Neural cell (in vitro differentiated cells): ENCODE measurements around the gene PRRG4. TPM values are rescaled to one million over a fixed set of nuclear protein-coding genes. Genes with fewer than 3 reads are reported as not detected.

ENCODE experiments used
- H2AFZ ChIP-seq: fragments of 200-600, 300-800 bp; sonication (generic), shearing (Covaris generic); 2 replicates; pipeline ENCODE4 v1.6.0; 2014; ENCODE audit warnings: low read depth, mild to moderate bottlenecking, antibody characterized with exemption, low read length, moderate library complexity
- H3F3A ChIP-seq: fragments of 200-600 bp; shearing (Covaris generic); 2 replicates; pipeline ENCODE4 v1.6.1; 2016; ENCODE audit warnings: mild to moderate bottlenecking, moderate library complexity, mixed read lengths, antibody characterized with exemption, low read length; ENCODE audit not compliant: insufficient read depth, poor library complexity, severe bottlenecking
- H3K27ac ChIP-seq: fragments of 200-600, 300-800 bp; sonication (generic), shearing (Covaris generic); 2 replicates; pipeline ENCODE4 v1.5.1; 2014; ENCODE audit warnings: mild to moderate bottlenecking, low read length, moderate library complexity
- H3K27me3 ChIP-seq: fragments of 300-800, 200-600 bp; sonication (generic), shearing (Covaris generic); 2 replicates; pipeline ENCODE4 v1.6.0; 2014; ENCODE audit warnings: mild to moderate bottlenecking, low read depth, low read length, moderate library complexity; ENCODE audit not compliant: insufficient read depth
- H3K36me3 ChIP-seq: fragments of 300-800, 200-600 bp; sonication (generic), shearing (Covaris generic); 2 replicates; pipeline ENCODE4 v1.5.1; 2014; ENCODE audit warnings: mild to moderate bottlenecking, antibody characterized with exemption, low read length, moderate library complexity; ENCODE audit not compliant: insufficient read depth
- H3K4me2 ChIP-seq: fragments of 300-800, 200-600 bp; sonication (generic), shearing (Covaris generic); 2 replicates; pipeline ENCODE4 v1.6.0; 2014; ENCODE audit warnings: mild to moderate bottlenecking, low read length
- H3K4me3 ChIP-seq: fragments of 300-800, 200-600 bp; sonication (generic), shearing (Covaris generic); 2 replicates; pipeline ENCODE4 v1.5.1; 2014; ENCODE audit warnings: mild to moderate bottlenecking, low read length, moderate library complexity
- H3K79me2 ChIP-seq: fragments of 200-600 bp; shearing (Covaris generic); replicated peaks from 2 replicates; pipeline ENCODE4 v1.6.0; 2014; ENCODE audit warnings: mild to moderate bottlenecking, low read length, moderate library complexity; ENCODE audit not compliant: insufficient read depth
- H3K9ac ChIP-seq: fragments of 300-800, 200-600 bp; sonication (generic), shearing (Covaris generic); 2 replicates; pipeline ENCODE4 v1.6.1; 2016; ENCODE audit warnings: mild to moderate bottlenecking, low read length, mixed read lengths
- H3K9me2 ChIP-seq: fragments of 200-600 bp; shearing (Covaris generic); 2 replicates; pipeline ENCODE4 v1.6.1; 2016; ENCODE audit warnings: mild to moderate bottlenecking, low read length, mixed read lengths; ENCODE audit not compliant: insufficient read depth
- H3K9me3 ChIP-seq: fragments of 200-600, 300-800 bp; sonication (generic), shearing (Covaris generic); 2 replicates; pipeline ENCODE4 v1.6.1; 2016; ENCODE audit warnings: mild to moderate bottlenecking, mixed run types, low read length, moderate library complexity, mixed read lengths
- H4K20me1 ChIP-seq: fragments of 200-600 bp; shearing (Covaris generic); 2 replicates; pipeline ENCODE4 v1.6.1; 2016; ENCODE audit warnings: mild to moderate bottlenecking, mixed run types; ENCODE audit not compliant: insufficient read depth
- CTCF ChIP-seq: fragments of 450-650 bp; IDR thresholded peaks from 2 replicates; pipeline ENCODE4 v1.5.1; 2014; ENCODE audit warnings: antibody characterized with exemption, mild to moderate bottlenecking, moderate library complexity; ENCODE audit not compliant: poor library complexity, severe bottlenecking
- EP300 ChIP-seq: fragments of 450-650 bp; conservative IDR thresholded peaks from 2 replicates; pipeline ENCODE4 v1.6.1; 2014; ENCODE audit warnings: antibody characterized with exemption, mild to moderate bottlenecking, moderate library complexity; ENCODE audit not compliant: poor library complexity, severe bottlenecking
- EZH2 ChIP-seq: fragments of 200-600, 300-800 bp; shearing (Covaris generic), sonication (generic); IDR thresholded peaks from 2 replicates; pipeline ENCODE4 v1.6.1; 2014; ENCODE audit warnings: antibody characterized with exemption, low read length, borderline replicate concordance, mild to moderate bottlenecking; ENCODE audit not compliant: insufficient read depth, poor library complexity, severe bottlenecking
- MXI1 ChIP-seq: fragments of 450-650 bp; conservative IDR thresholded peaks from 2 replicates; pipeline ENCODE4 v1.6.1; 2014; ENCODE audit warnings: antibody characterized with exemption, mild to moderate bottlenecking; ENCODE audit not compliant: poor library complexity, severe bottlenecking
- POLR2AphosphoS5 ChIP-seq: IDR thresholded peaks from 2 replicates; pipeline ENCODE4 v1.6.1; 2012
- RAD21 ChIP-seq: fragments of 450-650 bp; conservative IDR thresholded peaks from 2 replicates; pipeline ENCODE4 v1.6.1; 2014; ENCODE audit warnings: antibody characterized with exemption, mild to moderate bottlenecking, moderate library complexity
- REST ChIP-seq: IDR thresholded peaks from 2 replicates; pipeline ENCODE4 v1.6.1; 2012; ENCODE audit warnings: borderline replicate concordance
- SMC3 ChIP-seq: fragments of 450-650 bp; conservative IDR thresholded peaks from 2 replicates; pipeline ENCODE4 v1.6.1; 2014; ENCODE audit warnings: antibody characterized with exemption, mild to moderate bottlenecking, moderate library complexity; ENCODE audit not compliant: poor library complexity
- TAF1 ChIP-seq: IDR thresholded peaks from 2 replicates; pipeline ENCODE4 v1.6.1; 2012; ENCODE audit warnings: low read depth
- polyA plus RNA-seq: library from polyadenylated mRNA; depleted of rRNA; stranded (reverse); fragments of >200 nt; gene quantifications from 2 replicates; pipeline ENCODE4 v1.2.3, GENCODE V29; 2014

The PRRG4 gene
- polyA plus RNA-seq, 1 donor from 2014 or later = not detected

DNA sequence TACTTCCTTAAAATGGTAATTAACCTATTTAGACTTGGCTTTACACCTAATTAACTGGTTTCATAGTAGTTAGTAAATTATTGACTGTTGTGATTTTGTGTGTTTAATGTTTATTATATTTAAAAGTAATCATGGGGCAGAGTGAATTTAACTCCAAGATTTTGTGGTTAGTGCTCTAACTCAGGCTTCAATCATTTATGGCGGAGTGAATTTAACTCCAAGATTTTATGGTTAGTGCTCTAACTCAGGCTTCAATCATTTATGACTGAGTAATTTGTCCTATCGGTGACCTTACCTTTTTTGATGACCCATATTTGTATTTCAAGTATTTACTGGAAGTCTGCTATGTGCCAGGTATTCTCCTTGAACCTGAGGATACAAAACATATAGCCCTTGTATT, 7.2 kb downstream of the PRRG4 start:
- H3K27ac ChIP-seq = no peak overlapping the region
- H3K79me2 ChIP-seq = no peaks in the 10 kb centered on the region
- no peak overlapping the region for H3K9ac ChIP-seq
- TF ChIP-seq REST = no peak
- no peak for TF ChIP-seq RAD21
- no peak for TF ChIP-seq CTCF
- TF ChIP-seq POLR2AphosphoS5 = no peak
- no peak for TF ChIP-seq MXI1
- no peak for TF ChIP-seq EZH2
- TF ChIP-seq SMC3 = no peak
- TF ChIP-seq TAF1 = no peak
- H3K9me3 ChIP-seq = no peaks in the 10 kb centered on the region
- H3F3A ChIP-seq = no peaks in the 10 kb centered on the region
- H3K9me2 ChIP-seq = no peaks in the 10 kb centered on the region
- H3K4me3 ChIP-seq = no peak overlapping the region
- H3K27me3 ChIP-seq = no peaks in the 10 kb centered on the region
- H4K20me1 ChIP-seq = no peaks in the 10 kb centered on the region
- no peaks in the 10 kb centered on the region for H3K36me3 ChIP-seq
- H3K4me2 ChIP-seq = no peak overlapping the region
- no peak overlapping the region for H2AFZ ChIP-seq

GRCh38 chr11:32838505-32839274, 9.0 kb downstream of the PRRG4 start:
- Histone ChIP-seq H3K4me3 (no peak overlapping the region), H2AFZ (no peak overlapping the region), H3F3A (no peaks in the 10 kb centered on the region), H3K36me3 (no peaks in the 10 kb centered on the region), H3K27ac (no peak overlapping the region), H3K9me3 (no peaks in the 10 kb centered on the region), H3K27me3 (no peaks in the 10 kb centered on the region), H3K79me2 (no peaks in the 10 kb centered on the region), H3K9me2 (no peaks in the 10 kb centered on the region), H3K9ac (no peak overlapping the region), H3K4me2 (no peak overlapping the region), H4K20me1 (no peaks in the 10 kb centered on the region)
- TF ChIP-seq POLR2AphosphoS5 (no peak), EP300 (no peak), REST (no peak), CTCF (no peak), RAD21 (no peak), EZH2 (no peak), TAF1 (no peak), SMC3 (no peak)
